ENCODE results near the gene DMKN.

DNA sequence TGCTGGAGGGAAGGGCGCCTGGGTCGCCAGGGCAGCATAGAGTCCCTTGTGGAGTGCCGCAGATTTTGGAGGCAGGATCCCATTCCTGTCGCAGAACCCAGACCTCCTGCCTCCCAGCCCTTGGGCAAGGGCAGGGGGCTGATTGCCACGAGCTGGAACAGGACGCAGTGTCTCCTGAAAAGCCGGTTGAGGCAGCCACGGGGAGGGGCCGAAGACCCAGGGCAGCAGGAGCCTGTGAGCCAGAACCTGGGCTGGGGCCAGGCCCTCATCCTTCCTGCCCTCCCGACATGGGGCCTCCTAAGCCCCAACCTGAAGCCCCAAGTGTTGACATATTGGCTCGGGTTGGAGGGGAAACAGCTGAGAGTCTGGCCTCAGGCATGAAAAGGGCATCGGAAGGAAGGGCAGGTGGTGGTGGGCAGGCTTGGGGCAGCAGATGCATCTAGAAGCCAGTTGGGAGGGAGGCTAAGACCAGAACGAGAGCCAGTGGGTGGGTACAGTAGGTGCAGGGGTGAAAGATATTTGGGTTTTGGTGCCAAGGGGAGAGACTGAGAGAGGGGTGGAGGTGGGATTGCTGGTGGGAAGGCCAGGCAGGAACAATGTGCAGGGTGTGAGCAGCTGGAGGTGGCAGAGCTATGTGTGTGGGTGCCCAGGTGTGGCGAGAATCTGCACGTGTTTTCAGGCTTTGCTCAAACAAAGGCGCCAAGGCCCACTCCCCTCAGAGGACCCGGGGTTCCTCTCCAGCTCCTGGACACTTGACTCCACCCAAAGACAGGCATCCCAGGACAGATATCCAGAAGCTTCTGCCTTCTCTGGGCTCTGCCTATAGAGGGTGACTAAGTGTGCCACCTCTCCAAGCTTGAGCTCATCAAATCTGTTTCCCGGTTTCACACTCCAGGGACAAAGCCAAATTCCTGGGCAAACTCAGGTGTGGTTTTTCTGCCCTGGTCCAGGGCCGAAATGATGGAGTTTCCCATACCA, 16.1 kb upstream of the DMKN start:
- TF ChIP-seq GATA2 (IDR thresholded peaks at IDR 0.05; ENCODE audit: low read depth, low read length) (no peak), GATA3 (IDR thresholded peaks at IDR 0.05; ENCODE audit: low read depth, low read length) (no peak)
